ENCODE results near the gene KCNMB2.
"Not testable (repeated sequence)": the region's sequence is repeated elsewhere in the genome, so short reads cannot be mapped to it uniquely, and the experiment has no call there.

The KCNMB2 gene

DNA sequence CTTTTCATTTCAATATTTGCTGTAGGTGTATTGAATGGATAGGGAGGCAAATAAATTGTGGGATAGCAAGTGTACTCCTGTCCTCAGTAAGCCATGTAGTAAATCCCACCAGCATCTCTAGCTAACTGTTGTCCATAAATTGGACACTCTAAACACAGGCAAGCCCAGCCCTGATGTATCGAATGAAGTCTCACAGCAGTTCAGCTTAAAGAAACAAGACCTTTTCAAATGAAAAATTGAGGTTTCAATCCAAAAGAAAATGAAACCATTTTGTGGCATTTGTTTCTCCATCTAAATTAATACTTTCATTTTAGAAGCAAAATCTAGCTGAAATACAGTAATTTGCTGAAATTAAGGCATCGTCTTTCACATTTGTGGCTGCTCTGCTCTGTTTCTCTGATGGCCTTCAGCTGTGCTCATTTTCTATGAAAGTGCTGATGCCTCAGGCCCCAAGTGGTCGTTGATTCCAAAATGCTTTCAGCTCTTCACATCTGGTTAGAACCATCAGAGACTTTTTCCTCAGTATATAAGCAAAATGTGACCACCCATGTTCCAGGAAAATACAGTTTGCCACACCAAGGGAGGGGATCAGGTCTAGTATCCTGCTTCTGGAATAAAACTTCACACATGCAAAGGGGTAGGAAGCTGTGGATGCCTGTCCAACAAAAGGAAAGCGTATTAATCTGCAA, 290.3 kb downstream of the KCNMB2 start:
- DNase-seq: no peak

DNA sequence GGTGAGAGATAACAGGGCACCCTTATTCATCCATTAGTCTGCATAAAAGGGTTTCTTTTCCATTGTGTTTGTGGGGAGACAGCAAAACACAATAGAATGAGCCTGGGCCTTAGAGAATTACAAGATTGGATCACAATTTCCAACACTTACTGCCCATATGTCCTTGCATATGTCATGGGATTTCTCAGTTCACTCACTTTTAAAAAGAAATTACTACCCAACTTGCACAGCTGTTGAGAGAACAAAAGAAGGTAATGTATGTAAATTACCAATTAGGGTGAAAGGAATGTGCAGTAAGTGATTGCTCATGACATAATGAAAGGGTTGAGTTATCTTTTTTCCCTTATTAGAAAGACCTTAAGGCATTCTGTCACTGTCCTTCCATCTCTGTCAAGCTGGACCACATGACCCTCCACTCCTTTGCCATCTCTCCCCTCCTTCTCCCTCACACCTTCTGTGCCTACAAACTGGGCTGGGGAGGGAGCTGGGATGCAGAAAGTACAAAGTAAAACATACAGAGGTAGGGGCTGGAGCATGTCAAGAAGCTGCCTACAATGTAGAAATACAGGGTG, 291.1 kb downstream of the KCNMB2 start:
- no peak for DNase-seq

DNA sequence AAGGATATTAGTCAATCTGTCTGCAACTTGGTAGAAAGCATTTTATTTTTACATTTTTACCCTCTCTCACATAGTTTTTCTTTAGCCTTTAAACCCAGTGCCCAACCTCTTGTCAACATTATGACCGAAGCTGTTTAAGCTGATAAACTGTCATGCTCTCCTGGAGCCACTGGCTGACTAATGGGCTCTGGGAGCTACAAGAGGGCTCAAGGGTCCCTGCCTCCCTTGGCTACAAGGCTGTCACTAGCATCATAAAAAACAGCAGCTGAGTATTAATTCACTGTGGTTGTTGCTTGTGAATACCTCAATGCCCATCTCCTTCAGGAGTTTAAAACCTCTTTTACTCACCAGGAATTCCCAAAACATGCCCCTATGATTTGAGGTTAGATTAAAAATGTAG, 297.5 kb downstream of the KCNMB2 start:
- no peak for DNase-seq

DNA sequence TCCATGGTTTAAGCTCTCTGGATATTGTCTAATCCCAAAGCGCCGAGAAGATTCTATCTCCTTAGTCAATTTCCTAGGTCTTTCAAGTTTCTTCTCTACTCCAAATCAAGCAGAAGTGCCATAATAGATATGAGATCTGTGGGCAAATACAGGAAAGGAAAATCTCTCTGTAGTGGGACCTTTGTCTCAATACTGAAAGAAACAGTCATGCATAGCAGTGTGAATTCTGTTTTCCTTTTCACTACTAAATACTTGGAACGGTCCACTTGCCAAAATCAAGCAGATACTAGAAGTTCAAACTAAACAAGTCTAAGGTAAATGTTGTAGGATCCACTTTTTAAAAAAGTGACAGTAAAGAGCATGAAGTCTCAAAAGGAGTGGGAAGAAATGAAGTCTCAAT, 298.8 kb downstream of the KCNMB2 start:
- no peak for DNase-seq

DNA sequence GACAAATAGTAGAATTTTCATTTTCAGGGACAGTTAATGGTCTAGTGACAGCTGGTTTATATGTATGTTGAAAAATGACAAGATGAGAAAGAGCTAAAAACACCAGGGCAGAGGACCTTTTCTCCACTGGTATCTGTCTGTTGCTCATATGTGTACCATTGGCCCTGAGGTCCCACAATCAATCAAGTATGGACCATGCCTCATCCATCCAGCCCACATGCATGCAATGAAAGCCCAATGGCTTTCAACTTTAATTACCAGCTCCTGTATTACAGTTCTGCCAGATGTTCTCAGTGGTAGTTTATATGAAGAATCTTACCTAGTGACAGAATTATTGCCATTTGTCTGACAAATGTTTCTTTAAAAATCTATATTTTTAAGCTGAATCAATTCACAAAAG, 301.3 kb downstream of the KCNMB2 start:
- DNase-seq: no peak

DNA sequence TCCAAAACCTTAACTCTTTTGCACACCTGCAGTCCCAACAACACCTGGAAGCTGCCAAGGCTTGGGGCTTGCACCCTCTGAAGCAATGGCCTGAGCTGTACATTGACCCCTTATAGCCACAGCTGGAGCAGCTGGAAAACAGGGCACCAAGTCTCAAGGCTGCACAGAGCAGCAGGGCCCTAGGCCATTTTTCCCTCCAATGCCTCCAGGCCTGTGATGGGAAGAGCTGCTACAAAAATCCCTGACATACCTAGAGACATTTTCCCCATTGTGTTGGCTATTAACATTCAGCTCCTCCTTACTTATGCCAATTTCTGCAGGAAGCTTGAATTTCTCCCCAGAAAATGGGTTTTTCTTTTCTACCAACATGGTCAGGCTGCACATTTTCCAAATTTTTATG, 304.4 kb downstream of the KCNMB2 start:
- no peak for DNase-seq

DNA sequence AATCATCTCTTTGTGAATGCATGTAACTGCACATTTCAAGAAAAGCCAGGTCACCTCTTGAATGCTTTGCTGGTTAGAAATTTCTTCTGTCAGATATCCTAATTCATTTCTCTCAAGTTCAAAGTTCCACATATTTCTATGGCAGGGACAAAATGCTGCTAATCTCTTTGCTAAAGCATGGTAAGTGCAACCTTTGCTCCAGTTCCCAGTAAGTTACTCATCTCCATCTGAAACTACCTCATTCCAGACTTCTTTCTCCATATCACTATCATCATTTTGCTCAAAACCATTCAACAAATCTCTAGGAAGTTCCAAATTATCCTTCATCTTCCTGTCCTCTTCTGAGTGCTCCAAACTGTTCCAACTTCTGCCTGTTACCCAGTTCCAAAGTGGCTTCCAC, 304.8 kb downstream of the KCNMB2 start:
- no peak for DNase-seq

DNA sequence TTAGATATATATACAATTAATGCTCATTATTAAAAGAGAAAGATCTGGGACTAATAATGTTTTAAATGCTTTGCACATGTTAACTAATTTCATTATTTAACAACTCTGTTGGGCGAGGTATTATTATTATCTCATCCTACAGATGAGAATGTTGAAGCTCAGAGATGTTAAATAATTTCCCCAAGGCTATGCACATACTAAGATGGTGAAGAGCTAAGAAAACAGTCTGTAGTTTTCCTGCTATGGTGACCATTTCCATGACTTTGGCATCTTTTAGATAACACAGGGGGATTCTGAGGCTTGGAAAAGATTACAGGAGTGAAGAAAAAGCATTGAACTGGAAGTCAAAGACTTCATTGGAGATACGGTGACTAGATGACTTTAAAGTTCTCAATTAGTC, 308.7 kb downstream of the KCNMB2 start:
- no peak for DNase-seq

DNA sequence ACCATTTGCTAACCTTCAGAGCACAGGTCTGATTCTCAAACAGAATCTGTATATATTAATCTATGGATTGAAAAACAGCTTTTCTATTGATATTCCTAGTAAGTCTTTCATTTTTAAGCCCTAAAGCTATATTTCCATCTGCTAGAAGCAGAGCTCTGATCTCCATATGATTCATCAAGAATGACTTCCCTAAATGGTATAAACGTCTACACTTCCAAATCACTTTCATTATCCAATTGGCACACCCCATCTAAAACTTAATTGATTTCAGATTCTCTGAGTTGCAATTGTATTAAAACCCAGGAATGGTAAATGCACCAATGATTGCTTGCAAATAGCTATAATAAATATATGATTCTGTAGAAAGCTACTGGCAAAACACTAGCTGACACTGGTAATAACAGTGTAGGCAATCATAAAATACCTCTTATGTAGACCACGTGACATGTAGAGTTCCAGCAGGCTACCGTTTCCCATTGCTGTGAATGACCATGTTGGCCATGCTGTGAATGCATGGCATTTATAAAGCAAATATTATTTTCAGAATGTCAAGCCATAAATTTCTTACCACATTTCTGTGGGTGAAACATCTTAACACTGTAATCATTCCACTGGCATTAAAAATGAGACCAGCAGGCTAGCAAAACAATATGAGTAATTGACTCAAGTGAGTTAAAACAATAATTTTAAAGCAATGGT, 309.3 kb downstream of the KCNMB2 start:
- no peak for DNase-seq

DNA sequence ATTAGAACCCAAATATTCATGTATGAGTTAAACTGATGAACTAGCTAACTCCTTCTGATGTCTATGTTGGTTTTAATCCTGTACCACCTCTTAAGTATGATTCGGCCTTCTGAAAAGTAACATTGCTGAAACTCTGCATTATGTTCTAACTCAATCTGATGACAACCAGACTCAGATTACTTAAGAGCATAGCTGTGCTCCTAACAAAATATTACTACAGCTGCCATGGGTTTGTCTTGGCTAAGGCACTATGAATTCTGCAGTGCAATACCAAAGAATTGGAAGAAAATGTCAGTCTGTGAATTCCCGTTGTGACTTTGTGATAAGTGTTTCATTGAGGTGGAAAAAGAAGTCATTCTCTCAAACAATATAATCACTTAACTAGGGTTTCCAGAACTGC, 311.0 kb downstream of the KCNMB2 start:
- no peak for DNase-seq

DNA sequence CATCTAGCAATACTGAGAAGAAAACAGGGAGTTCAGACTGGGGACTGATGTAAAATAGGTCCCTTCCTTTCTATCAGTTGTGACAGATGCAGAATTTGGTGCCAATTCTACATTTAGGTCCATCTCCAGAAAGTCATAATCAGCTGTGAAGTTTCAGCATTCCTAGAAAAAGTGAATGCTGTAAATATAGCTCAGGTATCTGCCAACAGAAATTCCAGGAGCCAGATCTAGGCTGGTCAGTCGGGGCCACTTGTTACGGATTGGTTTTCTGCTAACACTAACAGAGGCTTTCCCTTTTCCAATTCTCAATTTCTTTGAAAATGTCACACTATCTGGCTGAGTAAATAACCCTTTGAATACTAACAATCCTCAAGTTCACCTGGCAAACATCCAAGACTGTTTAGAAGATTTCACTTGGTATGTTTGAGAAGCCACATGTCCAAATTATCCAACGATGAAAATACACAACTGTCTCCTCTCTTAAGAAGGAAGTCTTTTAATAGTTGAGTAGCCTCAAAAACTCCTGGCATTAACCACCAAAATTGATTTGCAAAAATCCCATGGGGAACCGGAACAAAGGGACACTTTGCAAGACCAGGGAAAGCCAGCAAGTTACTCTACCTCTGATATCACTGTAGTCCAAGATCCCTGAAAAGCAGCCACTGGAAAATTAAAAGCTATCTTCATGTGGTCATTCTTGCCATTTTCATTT, 313.1 kb downstream of the KCNMB2 start:
- DNase-seq: no peak

DNA sequence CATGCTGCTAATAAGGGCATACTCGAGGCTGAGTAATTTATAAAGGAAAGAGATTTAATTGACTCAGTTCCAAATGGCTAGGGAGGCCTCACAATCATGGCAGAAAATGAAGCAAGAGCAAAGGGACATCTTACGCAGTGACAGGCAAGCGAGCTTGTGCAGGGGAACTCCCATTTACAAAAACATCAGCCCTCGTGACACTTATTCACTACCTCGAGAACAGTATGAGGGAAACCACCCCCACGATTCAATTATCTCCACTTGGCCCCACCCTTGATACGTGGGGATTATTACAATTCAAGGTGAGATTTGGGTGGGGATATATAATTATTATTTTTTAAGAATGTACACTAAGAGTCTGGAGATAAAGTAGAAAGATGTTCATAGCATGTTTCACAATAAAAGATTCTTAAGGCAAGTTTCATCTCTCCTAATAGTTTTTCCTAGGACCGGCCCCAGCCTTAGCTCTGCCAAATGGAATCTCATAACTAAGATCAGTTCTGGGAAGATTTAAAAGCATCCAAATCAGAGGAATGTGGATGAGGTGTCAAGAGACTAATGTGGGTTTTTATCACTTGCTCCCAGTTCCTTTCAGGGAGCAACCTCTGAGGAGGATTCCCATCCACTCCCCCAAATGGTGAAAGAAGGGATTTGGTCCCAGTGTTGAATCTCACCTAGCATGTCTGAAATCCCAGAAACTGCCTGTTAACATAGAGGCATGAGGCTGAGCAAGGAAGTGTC, 314.4 kb downstream of the KCNMB2 start:
- DNase-seq: no peak

DNA sequence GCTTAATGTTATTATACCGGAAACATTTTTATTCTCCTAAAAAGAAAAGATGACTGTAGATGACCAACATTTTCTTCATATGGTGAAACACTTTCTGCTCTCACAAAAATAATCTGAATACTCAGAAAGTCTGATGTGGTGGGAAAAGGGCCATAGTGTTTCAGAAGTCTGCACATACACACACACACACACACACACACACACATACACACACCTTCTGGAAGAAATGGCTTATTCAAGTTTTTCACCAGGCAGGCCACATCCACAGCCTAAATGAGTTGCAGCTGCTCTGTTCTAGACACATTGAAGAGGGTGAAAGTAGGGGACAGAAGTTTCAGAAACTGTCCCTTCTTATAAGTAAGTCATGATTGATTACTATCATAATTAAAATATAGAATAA, 315.3 kb downstream of the KCNMB2 start:
- DNase-seq: no peak

DNA sequence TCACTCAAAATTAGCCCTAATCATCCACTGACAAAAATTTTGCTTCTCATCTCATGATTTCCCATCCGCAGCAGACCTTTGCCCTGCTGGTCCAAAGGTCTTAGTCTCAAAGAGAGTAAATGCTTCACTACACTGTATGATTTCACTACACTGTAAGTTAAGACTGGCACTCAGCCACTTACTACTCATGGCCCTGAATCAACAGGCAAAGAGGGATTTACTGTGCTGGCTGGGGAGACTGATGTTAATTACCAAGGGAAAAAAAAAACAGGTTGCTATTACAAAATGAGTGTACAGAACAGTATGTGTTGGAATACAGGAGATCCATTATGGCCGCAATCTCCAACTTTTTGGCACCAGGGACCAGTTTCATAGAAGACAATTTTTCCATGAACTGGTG, 320.6 kb downstream of the KCNMB2 start:
- no peak for DNase-seq

DNA sequence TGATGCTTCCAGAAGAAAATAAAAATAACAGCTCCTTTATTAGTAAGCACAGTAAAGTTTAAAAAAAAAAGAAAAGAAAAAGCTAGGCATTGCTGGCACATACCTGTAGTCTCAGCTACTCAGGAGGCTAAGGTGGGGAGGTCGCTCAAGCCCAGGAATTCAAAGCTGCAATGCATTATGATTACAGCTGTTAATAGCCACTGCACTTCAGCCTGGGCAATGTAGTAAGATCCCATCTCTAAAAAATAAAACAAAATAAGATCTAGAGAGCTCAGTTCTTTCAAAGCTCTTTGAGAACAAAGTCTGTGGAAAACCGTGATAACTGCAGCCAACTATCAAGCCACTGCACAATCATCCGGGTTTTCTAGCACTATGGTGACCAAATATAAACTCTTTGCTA, 323.1 kb downstream of the KCNMB2 start:
- no peak for DNase-seq

DNA sequence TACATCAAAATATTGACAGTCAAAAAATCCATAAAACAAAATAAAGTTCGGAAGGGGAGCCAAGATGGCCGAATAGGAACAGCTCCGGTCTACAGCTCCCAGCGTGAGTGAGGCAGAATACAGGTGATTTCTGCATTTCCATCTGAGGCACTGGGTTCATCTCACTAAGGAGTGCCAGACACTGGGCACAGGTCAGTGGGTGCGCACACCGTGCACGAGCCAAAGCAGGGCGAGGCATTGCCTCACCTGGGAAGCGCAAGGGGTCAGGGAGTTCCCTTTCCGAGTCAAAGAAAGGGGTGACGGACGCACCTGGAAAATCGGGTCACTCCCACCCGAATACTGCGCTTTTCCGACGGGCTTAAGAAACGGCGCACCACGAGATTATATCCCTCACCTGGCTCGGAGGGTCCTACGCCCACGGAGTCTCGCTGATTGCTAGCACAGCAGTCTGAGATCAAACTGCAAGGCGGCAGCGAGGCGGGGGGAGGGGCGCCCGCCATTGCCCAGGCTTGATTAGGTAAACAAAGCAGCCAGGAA, 323.7 kb downstream of the KCNMB2 start:
- not testable (repeated sequence) for DNase-seq

DNA sequence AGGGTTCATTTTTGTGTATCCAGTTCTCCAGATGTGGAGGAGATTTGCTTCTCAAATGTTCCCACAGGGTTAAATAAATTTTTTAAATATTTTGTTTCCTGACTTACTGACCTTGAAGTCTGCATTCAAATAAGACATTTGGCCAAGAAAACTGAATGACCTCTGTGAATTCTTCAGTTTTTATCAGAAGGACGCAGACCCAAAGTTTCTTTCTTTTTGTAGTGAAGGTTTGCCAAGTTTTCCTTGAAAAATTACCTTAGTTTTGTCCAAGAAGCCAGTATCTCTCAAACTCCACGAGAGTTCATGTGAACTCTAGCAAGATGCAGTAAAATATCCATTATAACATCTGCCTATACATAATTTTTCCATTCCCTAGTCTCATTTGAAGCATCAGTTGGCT, 332.4 kb downstream of the KCNMB2 start:
- DNase-seq: no peak

DNA sequence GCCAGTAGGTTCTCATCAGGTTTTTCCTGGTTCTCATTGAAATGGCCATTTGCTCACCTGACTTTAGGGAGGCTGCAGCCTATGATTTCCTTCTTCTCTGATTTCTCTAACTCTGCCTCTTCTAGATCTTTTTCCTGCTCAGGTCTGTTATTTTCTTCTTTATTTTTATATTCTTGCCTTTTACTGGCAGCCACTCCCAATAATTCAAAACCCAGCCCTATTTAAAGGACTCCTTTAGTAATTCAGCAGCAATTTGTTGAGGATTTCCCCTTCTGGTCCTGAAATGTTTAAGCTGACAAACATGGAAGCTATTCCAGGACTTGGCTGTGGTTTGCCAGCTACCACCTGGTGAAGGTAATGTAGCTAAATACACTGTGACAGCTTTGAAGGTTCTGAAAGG, 333.8 kb downstream of the KCNMB2 start:
- no peak for DNase-seq

DNA sequence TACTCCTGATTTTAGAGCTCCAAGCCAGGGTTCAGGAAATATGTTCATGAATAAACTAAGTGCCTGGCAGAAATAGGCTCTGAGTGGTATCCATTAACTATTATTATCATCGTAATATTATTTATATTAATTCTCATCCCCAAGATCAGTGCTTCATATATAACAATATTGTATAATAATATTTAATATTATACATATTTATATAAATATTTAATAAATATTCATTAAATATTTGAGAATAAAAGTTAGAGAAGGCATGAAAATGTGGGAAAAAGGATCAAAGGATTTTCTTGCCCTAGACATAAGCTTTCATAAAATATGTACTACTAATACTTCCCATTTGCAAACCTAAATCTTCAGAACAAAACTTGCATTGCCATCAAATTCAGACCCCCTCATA, 338.9 kb downstream of the KCNMB2 start:
- DNase-seq: no peak

DNA sequence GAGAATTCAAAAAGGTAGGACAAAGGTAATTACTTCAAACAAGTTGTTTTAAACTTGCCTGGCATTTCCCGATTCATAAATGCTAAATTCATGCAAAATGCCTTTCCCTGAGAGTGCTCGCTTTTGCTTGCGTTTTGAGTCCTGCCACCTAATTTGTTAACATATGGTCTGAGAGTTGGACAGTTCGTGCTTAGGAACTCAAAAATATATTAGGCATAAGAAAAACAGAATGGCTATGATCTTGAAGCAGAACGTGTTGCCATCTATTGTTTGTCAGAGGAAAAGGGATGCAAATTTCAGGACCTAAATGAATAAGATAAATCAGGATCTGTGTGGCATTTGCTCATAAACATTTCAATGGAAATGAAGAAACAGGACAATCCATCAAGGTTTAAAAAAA, 339.6 kb downstream of the KCNMB2 start:
- no peak for DNase-seq

DNA sequence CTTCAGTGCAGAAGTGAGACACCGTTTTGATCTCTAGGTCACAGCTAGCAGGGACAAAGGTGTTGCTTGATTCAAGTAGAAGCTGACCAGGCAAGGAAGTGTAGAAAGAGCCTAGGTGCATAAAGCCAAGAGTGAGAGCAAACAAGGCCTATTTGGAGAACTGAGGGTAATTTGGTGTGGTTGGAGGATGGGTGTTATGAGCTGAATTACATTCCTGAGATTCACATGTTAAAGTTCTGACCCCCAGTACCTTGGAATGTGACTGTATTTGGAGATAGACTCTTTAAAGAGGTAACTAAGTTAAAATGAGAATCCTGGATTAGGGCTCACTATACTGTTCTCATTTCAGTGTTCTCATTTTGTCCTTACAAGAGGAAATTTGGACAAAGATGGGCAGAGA, 344.0 kb downstream of the KCNMB2 start:
- no peak for DNase-seq
